D721Med (cell line): ENCODE measurements around the gene ATG9B.

Experiments used
- DNase-seq: peaks from one replicate; pipeline ENCODE4 v3.0.0; 2011; ENCODE audit warnings: low spot score; ENCODE audit not compliant: insufficient read length
- FAIRE-seq: peaks from 2 replicates; lab custom pipeline; 2011; peaks lifted over from hg19 to GRCh38; lab: Jason Lieb, UNC
- TF ChIP-seq, protein P1 (sequence below): IDR thresholded peaks from 2 replicates; pipeline ENCODE4 v1.5.1; 2012; ENCODE audit warnings: mild to moderate bottlenecking, control low read depth; ENCODE audit not compliant: insufficient read depth; ENCODE audit errors: missing control alignments

ATG9B gene

DNA sequence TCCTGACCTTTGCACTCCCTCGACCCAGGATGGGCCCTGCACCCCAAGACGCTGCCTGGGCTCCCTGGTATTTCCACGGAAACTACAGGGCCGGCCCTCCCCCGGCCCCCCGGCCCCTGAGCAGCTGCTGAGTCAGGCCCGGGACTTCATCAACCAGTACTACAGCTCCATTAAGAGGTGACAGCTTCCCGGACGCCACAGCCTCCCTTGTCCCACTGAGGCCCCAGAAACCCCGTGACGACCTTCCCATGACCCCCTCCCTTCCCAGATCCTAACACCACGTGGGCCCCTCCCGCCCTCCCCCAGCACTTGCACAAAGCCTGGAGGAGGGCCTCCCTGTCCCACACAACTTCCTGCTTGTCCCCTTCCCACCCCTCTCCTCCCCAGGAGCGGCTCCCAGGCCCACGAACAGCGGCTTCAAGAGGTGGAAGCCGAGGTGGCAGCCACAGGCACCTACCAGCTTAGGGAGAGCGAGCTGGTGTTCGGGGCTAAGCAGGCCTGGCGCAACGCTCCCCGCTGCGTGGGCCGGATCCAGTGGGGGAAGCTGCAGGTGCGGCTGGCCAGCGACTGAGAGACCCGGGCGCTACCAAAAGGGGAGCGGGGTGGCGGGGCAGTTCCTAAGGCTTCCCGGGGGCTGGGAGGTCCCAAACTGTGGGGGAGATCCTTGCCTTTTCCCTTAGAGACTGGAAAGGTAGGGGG lies 27.8 kb downstream of the ATG9B start:
- FAIRE-seq = no peak
- no peak for DNase-seq
- TF ChIP-seq, protein P1, sequence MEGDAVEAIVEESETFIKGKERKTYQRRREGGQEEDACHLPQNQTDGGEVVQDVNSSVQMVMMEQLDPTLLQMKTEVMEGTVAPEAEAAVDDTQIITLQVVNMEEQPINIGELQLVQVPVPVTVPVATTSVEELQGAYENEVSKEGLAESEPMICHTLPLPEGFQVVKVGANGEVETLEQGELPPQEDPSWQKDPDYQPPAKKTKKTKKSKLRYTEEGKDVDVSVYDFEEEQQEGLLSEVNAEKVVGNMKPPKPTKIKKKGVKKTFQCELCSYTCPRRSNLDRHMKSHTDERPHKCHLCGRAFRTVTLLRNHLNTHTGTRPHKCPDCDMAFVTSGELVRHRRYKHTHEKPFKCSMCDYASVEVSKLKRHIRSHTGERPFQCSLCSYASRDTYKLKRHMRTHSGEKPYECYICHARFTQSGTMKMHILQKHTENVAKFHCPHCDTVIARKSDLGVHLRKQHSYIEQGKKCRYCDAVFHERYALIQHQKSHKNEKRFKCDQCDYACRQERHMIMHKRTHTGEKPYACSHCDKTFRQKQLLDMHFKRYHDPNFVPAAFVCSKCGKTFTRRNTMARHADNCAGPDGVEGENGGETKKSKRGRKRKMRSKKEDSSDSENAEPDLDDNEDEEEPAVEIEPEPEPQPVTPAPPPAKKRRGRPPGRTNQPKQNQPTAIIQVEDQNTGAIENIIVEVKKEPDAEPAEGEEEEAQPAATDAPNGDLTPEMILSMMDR = no peak

DNA sequence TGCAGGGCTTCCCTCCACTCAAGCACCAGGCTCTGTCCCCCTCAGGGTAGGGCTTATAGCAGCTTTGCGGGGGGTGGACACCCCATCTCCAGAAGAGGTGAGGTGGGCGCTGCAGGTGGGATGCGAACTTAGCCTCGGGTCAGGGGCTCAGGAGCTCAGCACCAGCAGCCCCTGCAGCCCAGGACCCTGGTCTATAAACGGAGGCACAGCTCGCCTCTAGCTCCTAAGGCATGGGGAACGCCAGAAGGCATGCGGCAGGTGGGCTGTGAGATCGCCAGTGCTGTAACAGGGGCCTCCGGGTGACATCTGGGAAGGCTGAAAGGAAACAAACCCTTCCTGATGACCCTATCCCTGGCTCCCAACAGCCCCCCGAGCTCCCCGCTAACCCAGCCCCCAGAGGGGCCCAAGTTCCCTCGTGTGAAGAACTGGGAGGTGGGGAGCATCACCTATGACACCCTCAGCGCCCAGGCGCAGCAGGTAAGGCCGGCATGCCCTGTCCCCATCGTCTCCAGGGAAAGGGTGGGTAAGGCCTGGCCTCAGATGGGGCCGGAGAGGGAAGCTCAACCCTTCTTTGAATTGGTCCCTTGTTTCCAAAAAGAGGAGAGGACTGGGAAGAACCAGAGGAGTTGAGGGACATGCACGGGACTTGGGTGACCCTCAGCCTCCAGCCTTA lies 29.3 kb downstream of the ATG9B start:
- FAIRE-seq (no peak), DNase-seq (no peak)
- TF ChIP-seq, protein P1 = no peak

DNA sequence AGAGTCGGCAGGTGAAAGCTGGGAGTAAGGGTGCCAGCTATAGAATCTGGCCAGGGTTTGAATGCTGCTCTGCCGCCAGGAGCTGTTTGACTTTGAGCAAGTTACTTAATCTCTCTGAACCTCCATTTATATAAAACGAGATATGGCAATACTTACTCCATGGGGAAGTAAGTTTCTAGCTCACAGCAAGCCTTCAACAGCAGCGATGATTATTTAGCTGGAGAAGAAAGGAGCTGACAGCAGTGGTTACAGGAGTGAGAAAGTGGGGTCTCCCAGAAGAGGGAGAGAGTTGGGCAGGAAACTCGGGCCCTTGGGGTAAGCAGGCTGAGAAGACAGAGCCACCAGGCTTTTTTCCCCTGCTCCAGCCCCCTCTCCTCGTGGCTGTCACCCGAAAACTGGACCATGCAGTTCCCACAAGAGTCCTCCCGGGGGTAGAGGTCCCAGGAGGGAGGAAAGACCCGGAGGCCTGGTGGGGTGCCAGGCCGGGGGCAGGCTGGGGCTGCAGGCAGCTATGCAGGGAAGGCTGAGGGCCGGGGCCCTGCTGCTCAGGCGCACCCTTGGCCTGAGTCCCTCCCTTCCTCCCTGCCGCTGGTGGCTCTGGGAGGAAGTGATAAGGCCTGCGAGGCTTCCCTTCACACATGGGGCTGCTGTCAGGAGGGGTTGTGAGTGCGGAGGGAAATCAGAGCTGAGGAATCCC lies 30.0 kb downstream of the ATG9B start:
- DNase-seq (no peak), FAIRE-seq (no peak)
- TF ChIP-seq, protein P1 = no peak

DNA sequence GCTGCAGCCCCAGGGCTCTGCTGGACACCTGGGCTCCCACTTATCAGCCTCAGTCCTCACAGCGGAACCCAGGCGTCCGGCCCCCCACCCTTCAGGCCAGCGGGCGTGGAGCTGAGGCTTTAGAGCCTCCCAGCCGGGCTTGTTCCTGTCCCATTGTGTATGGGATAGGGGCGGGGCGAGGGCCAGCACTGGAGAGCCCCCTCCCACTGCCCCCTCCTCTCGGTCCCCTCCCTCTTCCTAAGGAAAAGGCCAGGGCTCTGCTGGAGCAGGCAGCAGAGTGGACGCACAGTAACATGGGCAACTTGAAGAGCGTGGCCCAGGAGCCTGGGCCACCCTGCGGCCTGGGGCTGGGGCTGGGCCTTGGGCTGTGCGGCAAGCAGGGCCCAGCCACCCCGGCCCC lies 30.8 kb downstream of the ATG9B start:
- DNase-seq = no peak
- TF ChIP-seq, protein P1 = no peak
- FAIRE-seq = no peak

DNA sequence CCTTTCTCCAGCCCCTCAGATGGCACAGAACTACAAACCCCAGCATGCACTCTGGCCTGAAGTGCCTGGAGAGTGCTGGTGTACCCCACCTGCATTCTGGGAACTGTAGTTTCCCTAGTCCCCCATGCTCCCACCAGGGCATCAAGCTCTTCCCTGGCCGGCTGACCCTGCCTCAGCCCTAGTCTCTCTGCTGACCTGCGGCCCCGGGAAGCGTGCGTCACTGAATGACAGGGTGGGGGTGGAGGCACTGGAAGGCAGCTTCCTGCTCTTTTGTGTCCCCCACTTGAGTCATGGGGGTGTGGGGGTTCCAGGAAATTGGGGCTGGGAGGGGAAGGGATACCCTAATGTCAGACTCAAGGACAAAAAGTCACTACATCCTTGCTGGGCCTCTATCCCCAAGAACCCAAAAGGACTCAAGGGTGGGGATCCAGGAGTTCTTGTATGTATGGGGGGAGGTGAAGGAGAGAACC lies 31.4 kb downstream of the ATG9B start:
- no peak for DNase-seq
- TF ChIP-seq, protein P1 = no peak
- FAIRE-seq = no peak

DNA sequence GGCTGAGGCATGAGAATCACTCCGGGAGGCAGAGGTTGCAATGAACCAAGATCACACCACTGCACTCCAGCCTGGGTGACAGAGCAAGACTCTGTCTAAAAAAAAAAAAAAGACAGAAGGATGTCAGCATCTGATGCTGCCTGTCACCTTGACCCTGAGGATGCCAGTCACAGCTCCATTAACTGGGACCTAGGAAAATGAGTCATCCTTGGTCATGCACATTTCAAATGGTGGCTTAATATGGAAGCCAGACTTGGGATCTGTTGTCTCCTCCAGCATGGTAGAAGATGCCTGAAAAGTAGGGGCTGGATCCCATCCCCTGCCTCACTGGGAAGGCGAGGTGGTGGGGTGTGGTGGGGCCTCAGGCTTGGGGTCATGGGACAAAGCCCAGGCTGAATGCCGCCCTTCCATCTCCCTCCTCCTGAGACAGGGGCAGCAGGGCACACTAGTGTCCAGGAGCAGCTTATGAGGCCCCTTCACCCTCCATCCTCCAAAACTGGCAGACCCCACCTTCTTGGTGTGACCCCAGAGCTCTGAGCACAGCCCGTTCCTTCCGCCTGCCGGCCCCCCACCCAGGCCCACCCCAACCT lies 32.1 kb downstream of the ATG9B start:
- no peak for FAIRE-seq
- TF ChIP-seq, protein P1 = no peak
- no peak for DNase-seq
